Keratinocyte (primary cell): ENCODE data around the gene METTL8. TPM values are rescaled to one million over a fixed set of nuclear protein-coding genes. Genes with fewer than 3 reads are reported as not detected.

Source experiments
- DNase-seq: peaks from one replicate; pipeline ENCODE4 v3.0.0-alpha.2; 2011; ENCODE audit warnings: low read depth, missing footprints, low spot score
- FAIRE-seq: peaks from 2 replicates; lab custom pipeline; 2011; peaks lifted over from hg19 to GRCh38; lab: Jason Lieb, UNC
- H2AFZ ChIP-seq: 2 replicates; pipeline ENCODE4 v1.6.0; 2012; ENCODE audit warnings: low read length, control low read depth, inconsistent platforms; ENCODE audit not compliant: control insufficient read depth
- H3K27ac ChIP-seq: 2 replicates; pipeline ENCODE4 v1.5.1; 2011; ENCODE audit warnings: low read length; ENCODE audit not compliant: control insufficient read depth, insufficient read depth
- H3K27me3 ChIP-seq: 3 replicates; pipeline ENCODE4 v1.6.0; 2011; ENCODE audit warnings: low read length; ENCODE audit not compliant: control insufficient read depth, insufficient read depth; ENCODE audit errors: extremely low read depth
- H3K36me3 ChIP-seq, 2 experiments: 2 replicates in 1 of 2; 3 replicates in 1 of 2; pipeline ENCODE4 v1.5.1; 2011; ENCODE audit warnings: low read length in 2 of 2, mild to moderate bottlenecking in 1 of 2; ENCODE audit not compliant: control insufficient read depth in 2 of 2, insufficient read depth in 2 of 2; ENCODE audit errors: extremely low read depth in 1 of 2
- H3K4me1 ChIP-seq: 3 replicates; pipeline ENCODE4 v1.5.1; 2011; ENCODE audit warnings: low read length; ENCODE audit not compliant: control insufficient read depth, insufficient read depth; ENCODE audit errors: extremely low read depth
- H3K4me2 ChIP-seq: 3 replicates; pipeline ENCODE4 v1.6.0; 2011; ENCODE audit warnings: low read depth, low read length; ENCODE audit not compliant: control insufficient read depth, insufficient read depth; ENCODE audit errors: extremely low read depth
- H3K4me3 ChIP-seq, 3 experiments: fragments of 200-600 bp in 1 of 3; sonication (generic) in 1 of 3; 2 replicates in 2 of 3; 3 replicates in 1 of 3; pipeline ENCODE4 v1.5.1; 2011 to 2016; ENCODE audit warnings: low read length in 3 of 3, mild to moderate bottlenecking in 3 of 3, control low read depth in 2 of 3, inconsistent platforms in 1 of 3, low read depth in 1 of 3, mixed read lengths in 1 of 3, mixed run types in 1 of 3, moderate library complexity in 1 of 3; ENCODE audit not compliant: control insufficient read depth in 2 of 3, insufficient read depth in 2 of 3; ENCODE audit errors: extremely low read depth in 1 of 3
- H3K79me2 ChIP-seq: 2 replicates; pipeline ENCODE4 v1.6.0; 2012; ENCODE audit warnings: low read length; ENCODE audit not compliant: control insufficient read depth, insufficient read depth
- H3K9ac ChIP-seq: 3 replicates; pipeline ENCODE4 v1.6.0; 2011; ENCODE audit warnings: low read length; ENCODE audit not compliant: control insufficient read depth, insufficient read depth; ENCODE audit errors: extremely low read depth
- H3K9me1 ChIP-seq: 3 replicates; pipeline ENCODE4 v1.6.0; 2011; ENCODE audit warnings: low read length; ENCODE audit not compliant: control insufficient read depth, insufficient read depth; ENCODE audit errors: extremely low read depth
- H3K9me3 ChIP-seq: 2 replicates; pipeline ENCODE4 v1.5.1; 2012; ENCODE audit warnings: low read depth, low read length; ENCODE audit not compliant: control insufficient read depth
- H4K20me1 ChIP-seq: 3 replicates; pipeline ENCODE4 v1.6.0; 2011; ENCODE audit warnings: low read length; ENCODE audit not compliant: control insufficient read depth, insufficient read depth; ENCODE audit errors: extremely low read depth
- EZH2 ChIP-seq: IDR thresholded peaks from one replicate; pipeline ENCODE4 v1.6.1; 2012; ENCODE audit warnings: inconsistent platforms, mild to moderate bottlenecking, low read length, moderate library complexity
- dilution Hi-C: fragments of 300-500 bp; cut with MboI; formaldehyde crosslinking; loops from one replicate; pipeline ENCODE4 v1.7.0; 2020; ENCODE audit warnings: low sequenced_read_pairs; ENCODE audit not compliant: extremely low pct_ligation_motif_present
- polyA plus RNA-seq, 5 experiments: library from polyadenylated mRNA; depleted of rRNA in 3 of 5; stranded (reverse) in 3 of 5; stranded (forward) in 1 of 5; unstranded in 1 of 5; fragments of >200 nt; gene quantifications; 1 replicate in 1 of 5; 2 replicates in 3 of 5; 3 replicates in 1 of 5; pipeline versions ENCODE4 v1.2.1 to v1.2.3, GENCODE V29; 2011 to 2012; ENCODE audit warnings: missing spikeins in 2 of 5, low read depth in 1 of 5, low replicate concordance in 1 of 5
- TF ChIP-seq, protein P1 (sequence below), 3 experiments: IDR thresholded peaks in 1 of 3; conservative IDR thresholded peaks in 1 of 3; optimal IDR thresholded peaks in 1 of 3; 2 replicates in 2 of 3; 3 replicates in 1 of 3; pipeline versions ENCODE3 to v1.5.1; 2011; ENCODE audit warnings: low read length in 3 of 3, mild to moderate bottlenecking in 3 of 3, moderate library complexity in 2 of 3, control low read depth in 1 of 3, inconsistent platforms in 1 of 3; ENCODE audit not compliant: insufficient read depth in 2 of 3; ENCODE audit errors: extremely low read depth in 1 of 3

Gene METTL8
- polyA plus RNA-seq, 1 donor (not counting 4 experiments of a cell fraction or from before 2014, with no cell fraction given), result 81.2 TPM

DNA sequence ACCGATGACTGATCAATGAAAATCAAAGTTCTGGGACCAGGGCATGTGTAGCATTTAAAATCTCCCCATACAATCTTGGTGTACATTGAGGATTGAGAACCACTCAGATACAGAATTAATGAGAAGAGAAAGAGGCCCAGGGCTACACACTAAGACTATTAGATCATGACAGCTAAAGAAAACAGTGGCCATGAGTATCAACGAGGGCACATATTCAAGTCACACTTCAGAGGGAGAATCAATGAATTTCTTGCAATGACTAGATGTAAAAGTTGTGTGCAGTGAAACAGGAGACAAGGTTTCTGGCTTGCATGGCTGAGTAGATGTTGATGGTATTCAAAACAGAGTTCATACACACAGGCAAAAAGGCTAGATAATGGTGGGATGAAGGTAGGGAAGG, 29.1 kb downstream of the METTL8 start:
- no peak overlapping the region for H3K4me3 ChIP-seq
- H4K20me1 ChIP-seq, result no peaks in the 10 kb centered on the region
- H3K9me3 ChIP-seq, result peaks cover 5% of the 10 kb centered on the region
- H3K36me3 ChIP-seq, result peaks cover 5 to 9% of the 10 kb centered on the region in 2 experiments
- peaks cover 80% of the 10 kb centered on the region for H3K79me2 ChIP-seq
- FAIRE-seq, result peak; percentile 51
- H3K9ac ChIP-seq, result no peak overlapping the region
- dilution Hi-C loops, result no loop called here
- no peak for DNase-seq
- H3K4me1 ChIP-seq, result peaks cover 31% of the 10 kb centered on the region
- H3K4me2 ChIP-seq, result peak overlapping the region; percentile 51
- H3K27ac ChIP-seq, result peak overlapping the region; percentile 49
- no peaks in the 10 kb centered on the region for H3K27me3 ChIP-seq
- TF ChIP-seq EZH2, result no peak
- TF ChIP-seq, protein P1, sequence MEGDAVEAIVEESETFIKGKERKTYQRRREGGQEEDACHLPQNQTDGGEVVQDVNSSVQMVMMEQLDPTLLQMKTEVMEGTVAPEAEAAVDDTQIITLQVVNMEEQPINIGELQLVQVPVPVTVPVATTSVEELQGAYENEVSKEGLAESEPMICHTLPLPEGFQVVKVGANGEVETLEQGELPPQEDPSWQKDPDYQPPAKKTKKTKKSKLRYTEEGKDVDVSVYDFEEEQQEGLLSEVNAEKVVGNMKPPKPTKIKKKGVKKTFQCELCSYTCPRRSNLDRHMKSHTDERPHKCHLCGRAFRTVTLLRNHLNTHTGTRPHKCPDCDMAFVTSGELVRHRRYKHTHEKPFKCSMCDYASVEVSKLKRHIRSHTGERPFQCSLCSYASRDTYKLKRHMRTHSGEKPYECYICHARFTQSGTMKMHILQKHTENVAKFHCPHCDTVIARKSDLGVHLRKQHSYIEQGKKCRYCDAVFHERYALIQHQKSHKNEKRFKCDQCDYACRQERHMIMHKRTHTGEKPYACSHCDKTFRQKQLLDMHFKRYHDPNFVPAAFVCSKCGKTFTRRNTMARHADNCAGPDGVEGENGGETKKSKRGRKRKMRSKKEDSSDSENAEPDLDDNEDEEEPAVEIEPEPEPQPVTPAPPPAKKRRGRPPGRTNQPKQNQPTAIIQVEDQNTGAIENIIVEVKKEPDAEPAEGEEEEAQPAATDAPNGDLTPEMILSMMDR (optimal IDR thresholded peaks at IDR 0.05 in 1 of 3, IDR thresholded peaks at IDR 0.05 in 1 of 3, conservative IDR thresholded peaks at IDR 0.05 in 1 of 3; ENCODE audit: extremely low read depth in 1 of 3, insufficient read depth in 2 of 3, low read length in 3 of 3), result no peak
- H2AFZ ChIP-seq, result no peak overlapping the region
- no peaks in the 10 kb centered on the region for H3K9me1 ChIP-seq

DNA sequence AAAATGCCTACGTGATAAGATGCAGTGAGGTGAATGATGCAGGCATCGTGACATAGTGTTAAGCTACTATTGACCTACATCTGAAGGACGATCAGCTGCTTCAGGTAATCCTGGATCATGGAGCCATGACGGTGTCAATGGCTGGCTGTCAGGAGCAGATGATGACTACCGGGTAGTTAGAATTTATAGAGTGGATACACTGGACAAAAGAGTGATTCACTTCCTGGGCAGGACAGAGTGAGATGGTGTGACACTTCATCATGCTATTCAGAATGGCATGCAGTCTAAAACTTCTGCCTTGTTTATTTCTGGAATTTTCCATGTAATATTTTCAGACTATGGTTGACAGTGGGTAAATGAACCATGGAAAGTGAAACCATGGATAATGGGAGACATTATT, 29.5 kb downstream of the METTL8 start:
- peaks cover 5 to 9% of the 10 kb centered on the region in 2 experiments for H3K36me3 ChIP-seq
- H3K27me3 ChIP-seq, result no peaks in the 10 kb centered on the region
- H2AFZ ChIP-seq, result peak overlapping the region; percentile 52
- FAIRE-seq, result peak; percentile 90
- peaks cover 5% of the 10 kb centered on the region for H3K9me3 ChIP-seq
- H3K9ac ChIP-seq, result no peak overlapping the region
- peak overlapping the region; percentile 49 for H3K27ac ChIP-seq
- TF ChIP-seq, protein P1 (optimal IDR thresholded peaks at IDR 0.05 in 1 of 3, IDR thresholded peaks at IDR 0.05 in 1 of 3, conservative IDR thresholded peaks at IDR 0.05 in 1 of 3; ENCODE audit: extremely low read depth in 1 of 3, insufficient read depth in 2 of 3, low read length in 3 of 3), result no peak
- no peak for DNase-seq
- no peak overlapping the region for H3K4me3 ChIP-seq
- H3K4me2 ChIP-seq, result peak overlapping the region; percentile 51
- H3K4me1 ChIP-seq, result peaks cover 26% of the 10 kb centered on the region
- H4K20me1 ChIP-seq, result no peaks in the 10 kb centered on the region
- H3K79me2 ChIP-seq, result peaks cover 78% of the 10 kb centered on the region
- no peaks in the 10 kb centered on the region for H3K9me1 ChIP-seq
- dilution Hi-C loops, result no loop called here
